ENCODE measurements around the gene SLC5A10.

SLC5A10 gene

GRCh38 chr17:18984273-18985114 lies 32.5 kb downstream of the SLC5A10 start:
- peak in 1 of 2 experiments; percentile 47 for DNase-seq (ENCODE audit: low read depth in 1 of 2, low spot score in 1 of 2)
- no peak for TF ChIP-seq JUND (IDR thresholded peaks at IDR 0.05; ENCODE audit: low read depth)
- in situ Hi-C loops (cut with HindIII; ENCODE audit: low pct_unique_long_range_greater_than_20kb, low sequenced_read_pairs) = no loop called here

- no peak for TF ChIP-seq JUND (IDR thresholded peaks at IDR 0.05; ENCODE audit: low read depth)
- in situ Hi-C loops (cut with HindIII; ENCODE audit: low pct_unique_long_range_greater_than_20kb, low sequenced_read_pairs) = no loop called here
- DNase-seq (ENCODE audit: low read depth in 1 of 2, low spot score in 1 of 2) = no peak
These were observed 33.5 kb downstream of the SLC5A10 start for GRCh38 chr17:18985475-18985874.

GRCh38 chr17:18986541-18987229 lies 34.7 kb downstream of the SLC5A10 start:
- in situ Hi-C loops (cut with HindIII; ENCODE audit: low pct_unique_long_range_greater_than_20kb, low sequenced_read_pairs) = no loop called here
- no peak for TF ChIP-seq JUND (IDR thresholded peaks at IDR 0.05; ENCODE audit: low read depth)
- DNase-seq (ENCODE audit: low read depth in 1 of 2, low spot score in 1 of 2) = no peak

- DNase-seq (ENCODE audit: low read depth in 1 of 2, low spot score in 1 of 2) = no peak
- in situ Hi-C loops (cut with HindIII; ENCODE audit: low pct_unique_long_range_greater_than_20kb, low sequenced_read_pairs) = no loop called here
These were observed 35.3 kb downstream of the SLC5A10 start for GRCh38 chr17:18987230-18987610.

GRCh38 chr17:18987862-18988545 lies 36.0 kb downstream of the SLC5A10 start:
- DNase-seq (ENCODE audit: low read depth in 1 of 2, low spot score in 1 of 2) = peak in 1 of 2 experiments; percentile 68
- no peak for TF ChIP-seq JUND (IDR thresholded peaks at IDR 0.05; ENCODE audit: low read depth)
- in situ Hi-C loops (cut with HindIII; ENCODE audit: low pct_unique_long_range_greater_than_20kb, low sequenced_read_pairs) = no loop called here

More at GRCh38 chr17:18987230-18987610, 35.3 kb downstream of the SLC5A10 start:
- no peak for TF ChIP-seq JUND (IDR thresholded peaks at IDR 0.05; ENCODE audit: low read depth)

- DNase-seq (ENCODE audit: low read depth in 1 of 2, low spot score in 1 of 2) = no peak
- TF ChIP-seq JUND (IDR thresholded peaks at IDR 0.05; ENCODE audit: low read depth) = no peak
- in situ Hi-C loops (cut with HindIII; ENCODE audit: low pct_unique_long_range_greater_than_20kb, low sequenced_read_pairs) = no loop called here
These were observed 36.7 kb downstream of the SLC5A10 start for GRCh38 chr17:18988546-18989173.

- TF ChIP-seq JUND (IDR thresholded peaks at IDR 0.05; ENCODE audit: low read depth) = no peak
- in situ Hi-C loops (cut with HindIII; ENCODE audit: low pct_unique_long_range_greater_than_20kb, low sequenced_read_pairs) = no loop called here
- DNase-seq (ENCODE audit: low read depth in 1 of 2, low spot score in 1 of 2) = no peak
These were observed 38.4 kb downstream of the SLC5A10 start for GRCh38 chr17:18990331-18990730.

GRCh38 chr17:18991531-18992315 lies 39.8 kb downstream of the SLC5A10 start:
- no peak for DNase-seq (ENCODE audit: low read depth in 1 of 2, low spot score in 1 of 2)
- TF ChIP-seq JUND (IDR thresholded peaks at IDR 0.05; ENCODE audit: low read depth) = no peak
- in situ Hi-C loops (cut with HindIII; ENCODE audit: low pct_unique_long_range_greater_than_20kb, low sequenced_read_pairs) = no loop called here

- in situ Hi-C loops (cut with HindIII; ENCODE audit: low pct_unique_long_range_greater_than_20kb, low sequenced_read_pairs) = no loop called here
- no peak for TF ChIP-seq JUND (IDR thresholded peaks at IDR 0.05; ENCODE audit: low read depth)
These were observed 40.6 kb downstream of the SLC5A10 start for GRCh38 chr17:18992454-18993130.

GRCh38 chr17:18993905-18994526 lies 42.1 kb downstream of the SLC5A10 start:
- in situ Hi-C loops (cut with HindIII; ENCODE audit: low pct_unique_long_range_greater_than_20kb, low sequenced_read_pairs) = no loop called here
- TF ChIP-seq JUND (IDR thresholded peaks at IDR 0.05; ENCODE audit: low read depth) = no peak
- DNase-seq (ENCODE audit: low read depth in 1 of 2, low spot score in 1 of 2) = no peak

More at GRCh38 chr17:18992454-18993130, 40.6 kb downstream of the SLC5A10 start:
- peak in 1 of 2 experiments; percentile 25 for DNase-seq (ENCODE audit: low read depth in 1 of 2, low spot score in 1 of 2)

- no peak for DNase-seq (ENCODE audit: low read depth in 1 of 2, low spot score in 1 of 2)
- in situ Hi-C loops (cut with HindIII; ENCODE audit: low pct_unique_long_range_greater_than_20kb, low sequenced_read_pairs) = no loop called here
- no peak for TF ChIP-seq JUND (IDR thresholded peaks at IDR 0.05; ENCODE audit: low read depth)
These were observed 42.7 kb downstream of the SLC5A10 start for GRCh38 chr17:18994631-18995030.
